Measurements from ENCODE around the gene OSBP2. TPM values are rescaled to one million over a fixed set of nuclear protein-coding genes. Genes with fewer than 3 reads are reported as not detected.
"Not testable (repeated sequence)": the region's sequence is repeated elsewhere in the genome, so short reads cannot be mapped to it uniquely, and the experiment has no call there.

Gene OSBP2
- total RNA-seq, 3 donors from 2014 or later: 2.9 to 5.3 (median 3.4) TPM

DNA sequence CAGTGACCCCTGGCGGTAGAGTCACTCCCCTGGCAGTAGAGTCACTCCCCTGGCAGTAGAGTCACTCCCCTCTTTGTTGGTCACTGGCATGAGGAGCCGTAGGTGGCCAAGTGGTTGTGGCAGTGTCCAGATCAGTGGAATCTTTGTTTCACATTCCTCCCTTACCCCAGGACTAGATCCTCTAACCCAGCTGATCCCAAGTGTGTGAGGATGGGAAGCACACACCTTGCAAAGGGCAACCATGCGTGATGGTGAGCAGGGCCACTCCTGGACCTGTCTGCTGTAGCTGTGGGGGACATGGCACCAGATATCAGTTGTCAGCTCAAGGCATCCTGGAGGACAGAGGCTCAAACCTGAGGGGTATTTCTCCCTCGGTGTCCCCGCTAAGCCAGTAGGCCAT is 37.8 kb downstream of the OSBP2 start:
- TF ChIP-seq, protein P1, sequence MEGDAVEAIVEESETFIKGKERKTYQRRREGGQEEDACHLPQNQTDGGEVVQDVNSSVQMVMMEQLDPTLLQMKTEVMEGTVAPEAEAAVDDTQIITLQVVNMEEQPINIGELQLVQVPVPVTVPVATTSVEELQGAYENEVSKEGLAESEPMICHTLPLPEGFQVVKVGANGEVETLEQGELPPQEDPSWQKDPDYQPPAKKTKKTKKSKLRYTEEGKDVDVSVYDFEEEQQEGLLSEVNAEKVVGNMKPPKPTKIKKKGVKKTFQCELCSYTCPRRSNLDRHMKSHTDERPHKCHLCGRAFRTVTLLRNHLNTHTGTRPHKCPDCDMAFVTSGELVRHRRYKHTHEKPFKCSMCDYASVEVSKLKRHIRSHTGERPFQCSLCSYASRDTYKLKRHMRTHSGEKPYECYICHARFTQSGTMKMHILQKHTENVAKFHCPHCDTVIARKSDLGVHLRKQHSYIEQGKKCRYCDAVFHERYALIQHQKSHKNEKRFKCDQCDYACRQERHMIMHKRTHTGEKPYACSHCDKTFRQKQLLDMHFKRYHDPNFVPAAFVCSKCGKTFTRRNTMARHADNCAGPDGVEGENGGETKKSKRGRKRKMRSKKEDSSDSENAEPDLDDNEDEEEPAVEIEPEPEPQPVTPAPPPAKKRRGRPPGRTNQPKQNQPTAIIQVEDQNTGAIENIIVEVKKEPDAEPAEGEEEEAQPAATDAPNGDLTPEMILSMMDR (IDR thresholded peaks at IDR 0.05): no peak
- DNase-seq: no peak
- intact Hi-C loops (cut with DNase I, micrococcal nuclease): no loop called here

DNA sequence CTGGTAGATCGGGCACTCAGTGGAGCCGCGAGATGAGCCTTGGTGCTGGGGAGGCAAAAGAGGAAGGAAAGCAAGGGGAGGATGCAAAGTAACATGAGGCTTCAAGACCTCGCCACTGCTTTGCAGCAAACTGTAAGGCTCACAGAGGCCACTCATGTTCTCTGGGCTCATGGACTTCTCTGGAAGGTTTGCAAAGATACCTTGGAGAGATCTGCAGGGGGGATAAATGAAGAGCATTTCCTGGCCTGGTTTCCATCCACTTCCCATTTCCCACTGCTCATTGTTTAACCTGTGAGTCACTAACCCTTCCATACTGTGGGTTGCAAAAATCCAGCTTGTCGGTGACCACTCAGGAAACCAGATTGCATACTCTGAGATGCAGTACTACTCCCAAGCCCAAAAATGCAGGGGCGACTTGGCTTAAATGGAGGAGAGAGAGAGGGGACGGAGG is 38.5 kb downstream of the OSBP2 start:
- TF ChIP-seq, protein P1 (IDR thresholded peaks at IDR 0.05): no peak
- no peaks in the 10 kb centered on the region for H3K36me3 ChIP-seq (ENCODE audit: low read depth)
- no peak overlapping the region for H3K4me3 ChIP-seq
- DNase-seq (no peak), ATAC-seq (no peak)
- no peaks in the 10 kb centered on the region for H3K4me1 ChIP-seq (ENCODE audit: low read depth)
- intact Hi-C loops (cut with DNase I, micrococcal nuclease): no loop called here
- H3K9me3 ChIP-seq: no peaks in the 10 kb centered on the region

More for the DNA sequence above, 37.8 kb downstream of the OSBP2 start:
- H3K4me3 ChIP-seq: no peak overlapping the region
- H3K4me1 ChIP-seq (ENCODE audit: low read depth): no peaks in the 10 kb centered on the region
- ATAC-seq: no peak
- H3K9me3 ChIP-seq: no peaks in the 10 kb centered on the region
- H3K36me3 ChIP-seq (ENCODE audit: low read depth): no peaks in the 10 kb centered on the region

DNA sequence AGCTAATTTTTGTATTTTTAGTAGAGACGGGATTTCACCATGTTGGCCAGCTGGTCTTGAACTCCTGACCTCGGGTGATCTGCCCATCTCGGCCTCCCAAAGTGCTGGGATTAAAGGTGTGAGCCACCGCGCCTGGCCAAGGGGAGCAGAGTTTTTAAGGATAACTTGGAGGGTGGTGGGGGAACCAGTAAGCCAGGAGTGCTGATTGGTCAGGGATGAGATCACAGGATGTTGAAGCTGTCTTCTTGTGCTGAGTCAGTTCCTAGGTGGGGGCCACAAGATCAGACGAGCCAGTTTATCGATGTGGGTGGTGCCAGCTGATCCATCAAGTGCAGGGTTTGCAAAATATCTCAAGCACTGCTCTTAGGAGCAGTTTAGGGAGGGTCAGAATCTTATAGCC is 45.3 kb downstream of the OSBP2 start:
- H3K4me1 ChIP-seq (ENCODE audit: low read depth); H3K9me3 ChIP-seq; H3K4me3 ChIP-seq; ATAC-seq; H3K36me3 ChIP-seq (ENCODE audit: low read depth); intact Hi-C loops (cut with DNase I, micrococcal nuclease); DNase-seq: not testable (repeated sequence)

DNA sequence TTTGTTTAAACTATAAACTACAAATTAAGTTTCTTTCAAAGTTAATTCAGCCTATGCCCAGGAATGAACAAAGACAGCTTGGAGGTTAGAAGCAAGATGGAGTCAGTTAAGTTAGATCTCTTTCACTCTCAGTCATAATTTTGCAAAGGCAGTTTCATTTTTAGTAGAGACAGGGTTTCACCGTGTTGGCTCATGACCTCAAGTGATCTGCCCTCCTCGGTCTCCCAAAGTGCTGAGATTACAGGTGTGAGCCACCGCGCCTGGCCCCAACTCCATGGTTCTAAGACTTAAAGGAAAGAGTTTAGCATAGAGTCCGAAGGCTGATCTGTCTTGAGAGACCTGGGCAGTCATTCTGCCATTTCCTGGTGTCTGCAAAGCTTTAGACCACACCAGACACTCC is 45.8 kb downstream of the OSBP2 start:
- intact Hi-C loops (cut with DNase I, micrococcal nuclease); ATAC-seq; H3K4me1 ChIP-seq (ENCODE audit: low read depth); H3K9me3 ChIP-seq; H3K4me3 ChIP-seq; H3K36me3 ChIP-seq (ENCODE audit: low read depth); DNase-seq: not testable (repeated sequence)

DNA sequence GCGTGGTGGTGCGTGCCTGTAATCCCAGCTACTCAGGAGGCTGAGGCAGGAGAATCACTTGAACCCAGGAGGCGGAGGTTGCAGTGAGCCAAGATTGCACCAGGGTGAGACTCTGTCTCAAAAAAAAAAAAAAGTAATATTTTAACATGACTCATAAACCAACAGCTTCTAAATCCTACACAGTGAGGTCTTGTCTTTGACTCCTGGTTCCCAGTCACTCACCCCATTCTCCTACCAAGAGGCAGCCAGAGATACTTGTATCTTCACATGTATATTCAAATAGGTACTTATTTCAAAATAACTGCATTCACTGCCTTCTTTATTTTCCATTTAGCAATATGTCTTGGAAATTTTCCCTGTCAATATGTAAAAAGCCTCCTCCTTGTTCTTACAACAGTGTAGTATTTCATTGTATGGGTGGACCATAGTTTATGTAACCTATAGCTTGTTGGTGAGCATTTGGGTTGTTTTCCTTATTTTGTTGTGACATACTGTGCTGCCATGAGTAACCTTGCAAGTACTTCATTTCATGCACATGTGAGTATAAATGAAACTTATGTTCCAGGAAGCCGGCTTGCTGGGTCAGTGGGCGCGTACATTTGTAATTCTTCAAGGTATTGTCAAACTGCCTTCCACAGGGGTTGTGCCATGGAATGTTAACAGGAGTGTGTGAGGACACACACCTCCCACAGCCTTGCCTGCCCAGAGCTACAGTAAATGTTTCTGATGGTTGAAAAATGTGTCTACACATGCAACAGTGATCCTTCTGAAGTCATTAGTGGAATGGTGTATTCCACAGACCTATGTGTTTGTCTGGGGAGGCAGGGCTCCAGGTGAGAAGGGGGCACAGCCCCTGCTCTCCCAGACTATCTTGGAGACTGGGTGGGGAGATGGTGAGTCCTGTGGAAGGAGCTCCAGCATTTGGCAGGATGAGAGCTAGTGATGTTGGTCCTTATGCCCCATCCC is 47.9 kb downstream of the OSBP2 start:
- Histone ChIP-seq H3K4me3 (no peak overlapping the region), H3K4me1 (ENCODE audit: low read depth) (no peaks in the 10 kb centered on the region), H3K9me3 (no peaks in the 10 kb centered on the region), H3K36me3 (ENCODE audit: low read depth) (no peaks in the 10 kb centered on the region)
- DNase-seq: no peak
- no peak for ATAC-seq
- intact Hi-C loops (cut with DNase I, micrococcal nuclease): no loop called here
- TF ChIP-seq, protein P1 (IDR thresholded peaks at IDR 0.05): no peak

DNA sequence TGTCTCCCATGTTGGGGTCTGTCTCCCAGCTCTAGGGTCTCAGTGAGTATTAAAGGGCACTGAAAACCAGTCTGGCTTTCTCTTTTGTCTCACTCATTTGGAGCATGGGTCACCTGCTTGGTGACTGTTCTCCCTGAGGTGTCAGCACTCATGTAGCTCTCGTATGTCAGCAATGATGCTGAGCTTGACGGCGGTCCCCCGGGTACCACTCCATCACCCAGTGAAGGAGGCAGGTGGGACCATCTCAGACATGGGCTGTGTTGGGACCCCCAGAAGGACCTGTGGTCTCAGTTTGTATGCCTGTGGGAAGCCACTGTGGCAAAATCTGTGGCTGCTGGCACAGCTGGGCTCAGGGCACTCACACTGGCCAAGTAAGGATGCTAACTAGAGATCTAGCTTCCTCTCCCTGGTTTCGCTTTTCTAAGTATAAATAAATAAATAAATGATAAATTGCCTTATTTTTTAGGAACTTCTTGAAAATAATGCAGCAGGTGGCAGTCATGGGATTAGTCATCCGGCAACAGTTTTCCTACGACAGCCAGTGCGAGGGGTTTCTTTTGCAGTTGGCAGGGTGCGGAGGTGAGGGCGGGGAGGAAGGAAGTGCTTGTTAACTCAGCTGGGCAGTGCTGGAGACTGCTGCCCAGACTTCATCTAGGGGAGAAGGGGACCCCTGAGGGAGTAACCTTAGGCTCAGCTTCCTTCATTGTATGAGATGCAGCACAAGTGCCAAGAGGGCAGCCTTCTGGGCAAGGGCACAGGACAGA is 48.8 kb downstream of the OSBP2 start:
- Histone ChIP-seq H3K9me3 (no peaks in the 10 kb centered on the region), H3K4me3 (no peak overlapping the region), H3K36me3 (ENCODE audit: low read depth) (no peaks in the 10 kb centered on the region), H3K4me1 (ENCODE audit: low read depth) (no peaks in the 10 kb centered on the region)
- DNase-seq (no peak), ATAC-seq (no peak)
- intact Hi-C loops (cut with DNase I, micrococcal nuclease): no loop called here
- TF ChIP-seq, protein P1 (IDR thresholded peaks at IDR 0.05): no peak

Measured in mucosa of descending colon (tissue), 3 donors.